ENCODE results near the gene RAB11FIP4. TPM values are rescaled to one million over a fixed set of nuclear protein-coding genes. Genes with fewer than 3 reads are reported as not detected.

Gene RAB11FIP4
- total and polyA plus RNA-seq, 4 donors = 5.2 to 19.1 (median 12.8) TPM

GRCh38 chr17:31518478-31518877 lies 127.0 kb downstream of the RAB11FIP4 start:
- peaks cover 0 to 3% (median 0%) of the 10 kb centered on the region in 4 donors for H3K9me3 ChIP-seq (ENCODE audit: control insufficient read depth in 4 of 4, insufficient read depth in 3 of 4, low read length in 3 of 4)
- H3K27me3 ChIP-seq (ENCODE audit: control insufficient read depth in 3 of 3, insufficient read depth in 3 of 3, low read length in 2 of 3) = no peaks in the 10 kb centered on the region
- no peak for TF ChIP-seq CTCF (IDR thresholded peaks at IDR 0.05; ENCODE audit: control extremely low read depth, extremely low read depth)
- H3K4me1 ChIP-seq (ENCODE audit: control insufficient read depth in 5 of 5, insufficient read depth in 5 of 5, low read length in 5 of 5) = peaks cover 0 to 3% (median 0%) of the 10 kb centered on the region in 5 donors
- 95 to 97% methylated on average over 4 of the region's 4 CpGs for WGBS, 2 donors
- no peak for DNase-seq
- H3K36me3 ChIP-seq (ENCODE audit: control insufficient read depth in 4 of 4, insufficient read depth in 4 of 4, low read length in 4 of 4) = peaks cover 0 to 6% (median 0%) of the 10 kb centered on the region in 4 donors
- no peak overlapping the region for H3K9ac ChIP-seq (ENCODE audit: insufficient read depth in 1 of 2, low read length in 2 of 2)
- no peak overlapping the region for H3K27ac ChIP-seq (ENCODE audit: low read depth in 1 of 2, low read length in 1 of 2)
- H3K4me3 ChIP-seq = no peak overlapping the region
- ATAC-seq (ENCODE audit: insufficient read depth, low FRiP score) = no peak

- peaks cover 0 to 3% (median 0%) of the 10 kb centered on the region in 5 donors for H3K4me1 ChIP-seq (ENCODE audit: control insufficient read depth in 5 of 5, insufficient read depth in 5 of 5, low read length in 5 of 5)
- no peaks in the 10 kb centered on the region for H3K27me3 ChIP-seq (ENCODE audit: control insufficient read depth in 3 of 3, insufficient read depth in 3 of 3, low read length in 2 of 3)
- WGBS, 2 donors = 94 to 97% methylated on average over 13 of the region's 13 CpGs
- H3K9ac ChIP-seq (ENCODE audit: insufficient read depth in 1 of 2, low read length in 2 of 2) = no peak overlapping the region
- no peak overlapping the region for H3K27ac ChIP-seq (ENCODE audit: low read depth in 1 of 2, low read length in 1 of 2)
- no peak overlapping the region for H3K4me3 ChIP-seq
- H3K36me3 ChIP-seq (ENCODE audit: control insufficient read depth in 4 of 4, insufficient read depth in 4 of 4, low read length in 4 of 4) = peaks cover 0 to 15% (median 4%) of the 10 kb centered on the region in 4 donors
- ATAC-seq (ENCODE audit: insufficient read depth, low FRiP score) (no peak), DNase-seq (no peak)
- H3K9me3 ChIP-seq (ENCODE audit: control insufficient read depth in 4 of 4, insufficient read depth in 3 of 4, low read length in 3 of 4) = peaks cover 0 to 10% (median under 1%) of the 10 kb centered on the region in 4 donors
- no peak for TF ChIP-seq CTCF (IDR thresholded peaks at IDR 0.05; ENCODE audit: control extremely low read depth, extremely low read depth)
Measured at GRCh38 chr17:31521632-31522283, 130.3 kb downstream of the RAB11FIP4 start.

GRCh38 chr17:31522284-31522931 lies 130.9 kb downstream of the RAB11FIP4 start:
- ATAC-seq (ENCODE audit: insufficient read depth, low FRiP score) (no peak), DNase-seq (no peak)
- no peak overlapping the region for H3K4me3 ChIP-seq
- peaks cover 0 to under 1% (median 0%) of the 10 kb centered on the region in 5 donors for H3K4me1 ChIP-seq (ENCODE audit: control insufficient read depth in 5 of 5, insufficient read depth in 5 of 5, low read length in 5 of 5)
- peaks cover 0 to 10% (median under 1%) of the 10 kb centered on the region in 4 donors for H3K9me3 ChIP-seq (ENCODE audit: control insufficient read depth in 4 of 4, insufficient read depth in 3 of 4, low read length in 3 of 4)
- no peak overlapping the region for H3K27ac ChIP-seq (ENCODE audit: low read depth in 1 of 2, low read length in 1 of 2)
- H3K36me3 ChIP-seq (ENCODE audit: control insufficient read depth in 4 of 4, insufficient read depth in 4 of 4, low read length in 4 of 4) = peaks cover 0 to 15% (median 4%) of the 10 kb centered on the region in 4 donors
- H3K27me3 ChIP-seq (ENCODE audit: control insufficient read depth in 3 of 3, insufficient read depth in 3 of 3, low read length in 2 of 3) = no peaks in the 10 kb centered on the region
- no peak for TF ChIP-seq CTCF (IDR thresholded peaks at IDR 0.05; ENCODE audit: control extremely low read depth, extremely low read depth)
- WGBS, 2 donors = 92 to 94% methylated on average over 15 to 16 of the region's 16 CpGs
- no peak overlapping the region for H3K9ac ChIP-seq (ENCODE audit: insufficient read depth in 1 of 2, low read length in 2 of 2)

Measured in lung (tissue), 12 donors.